Right lobe of liver (tissue), 4 donors: Measurements from ENCODE around the gene APBA2.

Source experiments
- CTCF ChIP-seq, 4 donors: fragments of 200-600 bp in 3 of 4; fragments of 450-650 bp in 1 of 4; IDR thresholded peaks; one replicate each; pipeline versions ENCODE4 v1.5.1 to v1.8.0; 2016 to 2022; ENCODE audit warnings: antibody characterized with exemption in 4 of 4, mild to moderate bottlenecking in 2 of 4
- POLR2A ChIP-seq: fragments of 450-650 bp; IDR thresholded peaks from one replicate; pipeline ENCODE4 v1.6.1; 2017; ENCODE audit warnings: antibody characterized with exemption, mild to moderate bottlenecking
- donor health status: DM: no; HTN: no; CAD: no.
- donor health status: DM: no; HTN: no; CAD: no.
- donor health status: DM: no; HTN: yes; CAD: no.

GRCh38 chr15:29043736-29044502 is 158.1 kb downstream of the APBA2 start:
- no peak for TF ChIP-seq CTCF (IDR thresholded peaks at IDR 0.05)
- no peak for TF ChIP-seq POLR2A
